K562 (cell line): ENCODE data around the gene SSH3.

Experiments used
- CEBPB ChIP-seq: fragments of 450-650 bp; IDR thresholded peaks from 2 replicates; pipeline ENCODE4 v1.6.1; 2016; ENCODE audit warnings: missing genetic modification characterization, missing compliant biosample characterization
- CTCF ChIP-seq, 3 experiments: IDR thresholded peaks in 2 of 3; conservative IDR thresholded peaks in 1 of 3; 2 replicates each; pipeline ENCODE4 v1.5.1; 2011 to 2012; ENCODE audit warnings: low read length in 3 of 3, mild to moderate bottlenecking in 3 of 3, control low read depth in 2 of 3, improper control_type of control experiment in 1 of 3, inconsistent platforms in 1 of 3, low read depth in 1 of 3, mixed read lengths in 1 of 3, moderate library complexity in 1 of 3; ENCODE audit not compliant: insufficient read depth in 2 of 3
- EZH2 ChIP-seq: IDR thresholded peaks from 2 replicates; pipeline ENCODE4 v1.6.1; 2012; ENCODE audit warnings: low read depth, mild to moderate bottlenecking, inconsistent platforms, low read length, borderline replicate concordance
- GABPA ChIP-seq: fragments of 200-800 bp; sonication (Bioruptor generic); conservative IDR thresholded peaks from 2 replicates; pipeline ENCODE4 v1.6.1; 2016; ENCODE audit warnings: low read depth, missing genetic modification characterization, missing compliant biosample characterization
- POLR2AphosphoS5 ChIP-seq: IDR thresholded peaks from 2 replicates; pipeline ENCODE4 v1.6.1; 2011; ENCODE audit warnings: mild to moderate bottlenecking, low read depth, low read length, moderate library complexity; ENCODE audit not compliant: control insufficient read depth, insufficient read depth
- POU5F1 ChIP-seq: fragments of 150-350 bp; IDR thresholded peaks from 2 replicates; pipeline ENCODE4 v1.6.1; 2014; ENCODE audit warnings: borderline replicate concordance, low read length, low read depth, mild to moderate bottlenecking; ENCODE audit not compliant: partially characterized antibody
- STAT5B ChIP-seq: fragments of 250-450 bp; sonication (Bioruptor Pico); IDR thresholded peaks from 2 replicates; pipeline ENCODE4 v1.8.0; 2021; ENCODE audit warnings: mild to moderate bottlenecking, inconsistent platforms
- ZBTB7A ChIP-seq: IDR thresholded peaks from 2 replicates; pipeline ENCODE4 v1.6.1; 2011; ENCODE audit warnings: low read depth, mild to moderate bottlenecking, low read length, moderate library complexity, borderline replicate concordance; ENCODE audit not compliant: control insufficient read depth
- ZNF280B ChIP-seq: fragments of 250-450 bp; sonication (Bioruptor Pico); IDR thresholded peaks from 2 replicates; pipeline ENCODE4 v1.5.1; 2021; ENCODE audit warnings: mild to moderate bottlenecking

- TF ChIP-seq EZH2 (no peak), STAT5B (no peak), CTCF (IDR thresholded peaks at IDR 0.05 in 2 of 3, conservative IDR thresholded peaks at IDR 0.05 in 1 of 3; ENCODE audit: insufficient read depth in 2 of 3, low read depth in 1 of 3, low read length in 3 of 3) (no peak), ZNF280B (no peak), POLR2AphosphoS5 (no peak), ZBTB7A (no peak), CEBPB (tag) (no peak), POU5F1 (no peak), GABPA (tag) (no peak)
These were observed 12.1 kb downstream of the SSH3 start for GRCh38 chr11:67315325-67315909.
